ENCODE measurements around the gene FBXO27. TPM values are rescaled to one million over a fixed set of nuclear protein-coding genes. Genes with fewer than 3 reads are reported as not detected.

FBXO27 gene
- total RNA-seq, 1 donor from 2014 or later: 3.7 TPM

GRCh38 chr19:39021063-39021462, 11.3 kb downstream of the FBXO27 start:
- intact Hi-C loops (cut with DNase I): no loop called here
- H3K36me3 ChIP-seq: peaks cover 0 to 5% of the 10 kb centered on the region in 2 donors
- no peaks in the 10 kb centered on the region for H3K9me3 ChIP-seq
- H3K27me3 ChIP-seq: no peaks in the 10 kb centered on the region
- no peak overlapping the region for H3K4me3 ChIP-seq
- no peak for DNase-seq (ENCODE audit: extremely low spot score in 2 of 2)
- H3K4me1 ChIP-seq: no peaks in the 10 kb centered on the region
- no peak for TF ChIP-seq CTCF (IDR thresholded peaks at IDR 0.05)
- TF ChIP-seq POLR2AphosphoS5 (IDR thresholded peaks at IDR 0.05; ENCODE audit: insufficient read depth in 1 of 2, low read depth in 1 of 2): no peak
- TF ChIP-seq POLR2A (IDR thresholded peaks at IDR 0.05): no peak
- H3K27ac ChIP-seq: no peak overlapping the region

GRCh38 chr19:39017646-39018045, 14.7 kb downstream of the FBXO27 start:
- Histone ChIP-seq H3K27me3 (no peaks in the 10 kb centered on the region), H3K9me3 (no peaks in the 10 kb centered on the region), H3K36me3 (no peaks in the 10 kb centered on the region), H3K4me3 (no peak overlapping the region), H3K27ac (no peak overlapping the region), H3K4me1 (no peaks in the 10 kb centered on the region)
- intact Hi-C loops (cut with DNase I): no loop called here
- DNase-seq (ENCODE audit: extremely low spot score in 2 of 2): no peak
- TF ChIP-seq CTCF (IDR thresholded peaks at IDR 0.05) (no peak), POLR2AphosphoS5 (IDR thresholded peaks at IDR 0.05; ENCODE audit: insufficient read depth in 1 of 2, low read depth in 1 of 2) (no peak), POLR2A (IDR thresholded peaks at IDR 0.05) (no peak)

- no peaks in the 10 kb centered on the region for H3K4me1 ChIP-seq
- no peak for DNase-seq (ENCODE audit: extremely low spot score in 2 of 2)
- H3K36me3 ChIP-seq: no peaks in the 10 kb centered on the region
- TF ChIP-seq POLR2AphosphoS5 (IDR thresholded peaks at IDR 0.05; ENCODE audit: insufficient read depth in 1 of 2, low read depth in 1 of 2): no peak
- no peak for TF ChIP-seq CTCF (IDR thresholded peaks at IDR 0.05)
- no peak for TF ChIP-seq POLR2A (IDR thresholded peaks at IDR 0.05)
- no peak overlapping the region for H3K27ac ChIP-seq
- intact Hi-C loops (cut with DNase I): no loop called here
- H3K4me3 ChIP-seq: no peak overlapping the region
- H3K9me3 ChIP-seq: no peaks in the 10 kb centered on the region
- no peaks in the 10 kb centered on the region for H3K27me3 ChIP-seq
These were observed 15.3 kb downstream of the FBXO27 start for GRCh38 chr19:39017026-39017425.

DNA sequence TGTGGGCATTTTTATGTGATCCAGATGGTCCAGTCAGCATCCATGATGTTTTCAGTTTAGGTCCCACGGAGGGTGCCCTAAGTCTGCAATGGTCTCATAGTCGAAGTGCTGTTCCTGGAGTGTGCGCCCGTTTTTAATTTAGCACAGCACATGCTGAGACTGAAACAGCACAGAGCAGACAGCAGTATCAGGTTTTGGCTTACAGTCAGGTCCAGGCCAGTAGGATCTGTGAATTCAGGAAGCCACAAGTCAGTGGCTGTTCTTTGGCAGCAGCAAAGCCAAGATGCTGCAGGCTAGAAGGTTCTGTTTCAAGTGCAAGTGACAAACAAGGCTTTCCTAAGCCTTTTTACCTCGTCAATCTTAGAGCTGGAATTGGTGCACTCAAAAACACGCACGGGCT, 18.3 kb downstream of the FBXO27 start:
- intact Hi-C loops (cut with DNase I): no loop called here
- no peak for DNase-seq (ENCODE audit: extremely low spot score in 2 of 2)
- Histone ChIP-seq H3K4me3 (no peak overlapping the region), H3K9me3 (no peaks in the 10 kb centered on the region), H3K27ac (no peak overlapping the region), H3K27me3 (no peaks in the 10 kb centered on the region), H3K4me1 (no peaks in the 10 kb centered on the region), H3K36me3 (no peaks in the 10 kb centered on the region)
- no peak for TF ChIP-seq CTCF (IDR thresholded peaks at IDR 0.05)
- TF ChIP-seq POLR2A (IDR thresholded peaks at IDR 0.05): no peak
- no peak for TF ChIP-seq POLR2AphosphoS5 (IDR thresholded peaks at IDR 0.05; ENCODE audit: insufficient read depth in 1 of 2, low read depth in 1 of 2)

- Histone ChIP-seq H3K4me1 (no peaks in the 10 kb centered on the region), H3K4me3 (no peak overlapping the region), H3K36me3 (no peaks in the 10 kb centered on the region), H3K9me3 (no peaks in the 10 kb centered on the region), H3K27me3 (no peaks in the 10 kb centered on the region), H3K27ac (no peak overlapping the region)
- intact Hi-C loops (cut with DNase I): no loop called here
- DNase-seq (ENCODE audit: extremely low spot score in 2 of 2): no peak
- TF ChIP-seq CTCF (IDR thresholded peaks at IDR 0.05): no peak
These were observed 23.3 kb downstream of the FBXO27 start for GRCh38 chr19:39009001-39009400.

All from vagina (tissue), 2 donors.